DND-41 (cell line): Measurements from ENCODE around the gene SLC39A10.

Experiments
- CTCF ChIP-seq: IDR thresholded peaks from 2 replicates; pipeline ENCODE4 v1.5.1; 2012; ENCODE audit warnings: borderline replicate concordance, low read length, moderate library complexity, mild to moderate bottlenecking; ENCODE audit not compliant: poor library complexity, severe bottlenecking; ENCODE audit errors: extremely low read depth
- EZH2 ChIP-seq: IDR thresholded peaks from 3 replicates; pipeline ENCODE4 v1.6.1; 2012; ENCODE audit warnings: borderline replicate concordance, low read depth, mild to moderate bottlenecking, moderate library complexity, low read length, inconsistent platforms; ENCODE audit not compliant: severe bottlenecking

- TF ChIP-seq CTCF: no peak
- TF ChIP-seq EZH2: no peak
Observed at GRCh38 chr2:195782156-195782555, 125.1 kb downstream of the SLC39A10 start.
